GM21515 (cell line): ENCODE results near the gene CAMP.
A peak's percentile ranks its signal among the peaks of the same experiment; 100 is the strongest.

Experiments
- ATAC-seq: cut with Tn5 transposase; IDR thresholded peaks from one replicate; pipeline ENCODE4 v1.9.1; 2021; ENCODE audit not compliant: unreplicated experiment

CAMP gene

GRCh38 chr3:48214225-48214624 is 9.1 kb upstream of the CAMP start:
- no peak for ATAC-seq

DNA sequence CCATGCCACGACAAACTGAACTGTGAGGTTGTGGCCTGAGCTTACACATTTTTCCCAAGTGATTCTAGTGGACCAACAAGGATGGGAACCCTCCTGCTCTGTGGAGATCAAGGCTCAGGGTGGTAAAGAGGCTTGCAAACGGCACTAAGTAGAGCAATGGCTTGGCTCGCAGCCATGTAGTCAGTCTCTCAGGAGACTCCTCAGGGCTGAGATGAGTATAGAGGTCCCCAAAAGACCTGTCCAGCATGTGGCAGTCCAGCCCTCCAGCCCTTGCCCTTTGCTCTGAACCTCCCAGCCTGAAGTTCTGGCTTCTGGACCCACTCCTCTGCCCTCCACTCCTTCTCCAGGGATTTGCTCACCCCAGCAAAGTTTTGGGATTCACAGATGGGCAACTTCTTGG is 8.3 kb upstream of the CAMP start:
- ATAC-seq = no peak

- no peak for ATAC-seq
These were observed 7.8 kb upstream of the CAMP start for GRCh38 chr3:48215466-48215865.

GRCh38 chr3:48215876-48216275 is 7.4 kb upstream of the CAMP start:
- no peak for ATAC-seq

GRCh38 chr3:48217449-48217848 is 5.8 kb upstream of the CAMP start:
- ATAC-seq = no peak

- no peak for ATAC-seq
These were observed 4.8 kb upstream of the CAMP start for GRCh38 chr3:48218537-48218936.

- ATAC-seq = no peak
These were observed 3.8 kb upstream of the CAMP start for GRCh38 chr3:48219543-48219942.

GRCh38 chr3:48220746-48221145 is 2.5 kb upstream of the CAMP start:
- no peak for ATAC-seq

DNA sequence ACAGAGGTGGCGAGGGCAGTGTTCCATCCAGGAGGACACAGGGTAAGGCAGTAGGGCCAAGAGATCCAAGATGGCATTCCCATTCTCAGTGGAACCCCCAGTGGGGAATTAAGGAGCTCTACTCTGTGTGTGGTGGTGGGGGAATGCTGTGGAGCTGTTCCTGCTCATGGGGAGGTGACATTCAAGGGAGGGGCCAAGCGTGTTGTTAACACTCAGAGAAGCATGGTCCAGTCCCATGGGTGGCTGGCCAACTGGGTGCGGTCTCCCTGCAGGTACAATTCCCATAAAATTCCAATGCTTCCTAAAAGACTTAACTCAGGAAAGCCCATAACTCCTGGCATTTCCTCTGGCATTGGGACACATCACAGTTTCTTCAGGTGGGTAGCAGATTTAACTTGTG is 2.3 kb downstream of the CAMP start:
- ATAC-seq = no peak

DNA sequence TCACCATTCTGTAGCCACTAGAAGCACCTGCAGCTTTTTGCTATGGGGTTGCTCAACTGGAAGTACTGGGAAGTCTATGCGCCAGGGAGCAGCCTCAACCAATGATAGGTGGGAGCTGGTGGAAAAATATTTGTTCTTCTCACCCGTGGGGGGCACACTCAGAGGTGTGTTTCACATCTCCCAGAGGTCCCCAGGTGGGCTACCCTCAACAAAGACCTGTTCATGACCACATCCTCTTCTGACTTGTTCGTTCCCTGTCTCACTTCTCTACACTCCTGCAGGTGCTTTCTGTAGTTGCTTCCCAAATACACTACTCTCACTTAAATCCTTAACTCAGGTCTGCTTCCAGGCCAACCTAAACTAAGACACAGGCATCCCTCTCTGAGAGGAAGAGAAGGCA is 3.6 kb downstream of the CAMP start:
- ATAC-seq = no peak

- no peak for ATAC-seq
These were observed 8.9 kb downstream of the CAMP start for GRCh38 chr3:48232232-48232631.

GRCh38 chr3:48232734-48233133 is 9.4 kb downstream of the CAMP start:
- peak; percentile 58 for ATAC-seq

DNA sequence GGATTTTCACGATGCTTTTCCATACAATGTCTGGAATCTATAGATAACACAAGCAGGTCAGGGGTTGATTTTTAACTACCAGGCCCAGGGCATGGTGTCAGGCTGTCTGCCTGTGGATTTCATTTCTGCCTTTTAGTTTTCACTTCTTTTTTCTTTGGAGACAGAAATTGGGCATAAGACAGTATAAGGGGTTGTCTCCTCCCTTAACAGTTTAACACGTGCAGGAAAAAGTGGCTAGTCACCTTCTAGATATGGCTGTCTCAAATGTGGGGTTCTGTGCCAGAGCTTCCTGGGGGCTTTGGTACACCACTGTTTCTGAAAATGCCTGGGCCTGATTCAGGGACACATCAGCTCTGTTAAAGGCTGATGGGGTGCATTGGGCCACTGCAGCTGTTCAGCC is 10.2 kb downstream of the CAMP start:
- no peak for ATAC-seq

DNA sequence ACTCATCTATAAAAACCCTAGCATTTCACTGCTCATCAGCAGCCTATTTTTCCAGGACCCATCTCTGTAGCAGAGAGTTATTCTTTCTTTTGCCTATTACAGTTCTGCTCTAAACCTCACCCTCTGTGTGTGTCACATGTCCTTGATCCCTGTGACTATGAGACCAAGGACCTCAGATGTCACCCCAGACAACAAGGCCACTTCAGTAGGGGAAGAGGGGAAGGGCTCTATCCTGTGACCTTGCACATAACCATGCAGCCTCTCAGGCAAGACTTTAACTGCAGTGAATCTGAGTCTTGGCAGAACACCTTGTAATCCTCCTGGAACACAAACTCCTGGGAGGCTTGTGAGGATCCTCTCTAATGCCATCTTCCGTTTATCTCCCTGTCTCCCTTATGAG is 13.2 kb downstream of the CAMP start:
- no peak for ATAC-seq

DNA sequence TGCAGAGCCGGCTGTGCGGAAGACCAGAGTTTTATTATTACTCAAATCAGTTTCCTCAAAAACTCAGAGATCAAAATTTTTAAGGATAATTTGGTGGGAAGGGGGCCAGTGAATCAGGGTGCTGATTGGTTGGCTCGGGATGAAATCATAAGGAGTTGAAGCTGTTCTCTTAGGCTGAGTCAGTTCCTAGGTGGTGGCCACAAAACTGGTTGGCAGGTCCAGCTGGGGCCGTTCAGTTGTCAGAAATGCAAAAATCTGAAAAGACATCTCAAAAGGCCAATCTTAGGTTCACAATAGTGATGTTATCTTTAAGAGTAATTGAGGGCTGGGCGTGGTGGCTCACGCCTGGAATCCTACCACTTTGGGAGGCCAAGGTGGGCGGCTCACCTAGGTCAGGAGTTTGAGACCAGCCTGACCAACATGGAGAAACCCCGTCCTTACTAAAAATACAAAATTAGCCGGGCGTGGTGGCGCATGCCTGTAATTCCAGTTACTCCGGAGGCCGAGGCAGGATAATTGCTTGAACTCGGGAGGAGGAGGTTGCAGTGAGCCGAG is 15.3 kb downstream of the CAMP start:
- ATAC-seq = no peak

- ATAC-seq = no peak
These were observed 17.0 kb downstream of the CAMP start for GRCh38 chr3:48240000-48240963.

DNA sequence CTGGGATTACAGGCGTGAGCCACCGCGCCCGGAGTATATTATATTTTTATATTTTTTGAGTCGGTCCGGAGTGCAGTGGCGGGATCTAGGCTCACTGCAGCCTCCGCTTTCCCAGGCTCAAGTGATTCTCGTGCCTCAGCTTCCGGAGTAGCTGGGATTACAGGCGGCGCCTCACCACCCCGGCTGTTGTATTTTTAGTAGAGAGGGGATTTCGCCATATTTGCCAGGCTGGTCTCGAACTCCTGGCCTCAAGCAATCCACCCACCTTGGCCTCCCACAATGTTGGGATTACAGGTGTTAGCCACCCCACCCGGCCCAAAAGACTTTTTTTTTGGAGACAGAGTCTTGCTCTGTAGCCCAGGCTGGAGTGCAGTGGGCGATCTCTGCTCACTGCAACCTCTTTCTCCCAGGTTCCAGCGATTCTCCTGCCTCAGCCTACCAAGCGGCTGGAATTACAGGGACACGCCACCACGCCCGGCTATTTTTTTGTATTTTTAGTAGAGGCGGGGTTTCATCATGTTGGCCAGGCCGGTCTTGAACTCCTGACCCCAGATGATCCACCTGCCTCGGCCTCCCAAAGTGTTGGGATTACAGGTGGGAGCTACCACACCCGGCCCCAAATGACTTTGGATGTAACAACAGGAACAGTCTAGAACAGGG is 18.6 kb downstream of the CAMP start:
- no peak for ATAC-seq

- no peak for ATAC-seq
These were observed 20.6 kb downstream of the CAMP start for GRCh38 chr3:48243886-48244285.

DNA sequence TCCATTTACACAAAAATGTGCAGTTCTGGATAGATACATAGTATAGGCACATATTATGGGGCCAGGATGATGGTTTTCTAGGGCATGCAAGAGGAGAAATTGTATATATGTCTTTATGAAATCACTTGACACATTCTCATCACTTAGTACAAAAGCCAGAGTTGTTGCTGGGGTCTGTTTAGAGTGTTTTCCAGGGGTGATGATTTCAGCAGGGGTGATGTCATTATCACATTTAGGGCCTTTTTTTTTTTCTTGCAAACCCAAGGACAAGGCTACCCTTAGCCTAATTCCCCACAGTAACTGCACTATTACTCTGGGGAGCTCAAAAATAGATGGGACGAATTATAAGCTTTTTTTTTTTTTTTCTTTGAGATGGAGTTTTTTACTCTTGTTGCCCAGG is 21.2 kb downstream of the CAMP start:
- ATAC-seq = no peak

- ATAC-seq = no peak
These were observed 21.8 kb downstream of the CAMP start for GRCh38 chr3:48245136-48245535.

GRCh38 chr3:48247401-48247811 is 24.1 kb downstream of the CAMP start:
- no peak for ATAC-seq
